Left colon (tissue), 2 donors: ENCODE results near the gene TAF3. TPM values are rescaled to one million over a fixed set of nuclear protein-coding genes. Genes with fewer than 3 reads are reported as not detected.

Experiments
- ATAC-seq: fragments of 200-7000 bp; cut with Tn5 transposase; one replicate; pipeline ENCODE4 v1.9.1; 2020; ENCODE audit warnings: mild to moderate bottlenecking, moderate library complexity
- DNase-seq, 2 donors: peaks; one replicate each; pipeline ENCODE4 v3.0.0-alpha.2; 2020
- intact Hi-C, 2 donors: fragments of 100-400 bp; cut with DNase I in 1 of 2; cut with micrococcal nuclease in 1 of 2; formaldehyde crosslinking; loops; one replicate each; pipeline versions ENCODE4 v1.11.2 to v1.14.0; 2022; cut with DNase I, micrococcal nuclease
- total RNA-seq, 2 donors: library from RNA; stranded (reverse); fragmentation: NEBNext Ultra II Directional; extraction: Animal tissue kit (Norgen Biotek cat#: 25700); gene quantifications; one replicate each; pipeline ENCODE4 v1.2.1, GENCODE V29; 2021
- donor health status: DM: no; HTN: no; CAD: no.
- donor health status: DM: yes; HTN: yes; CAD: no.

The TAF3 gene
- total RNA-seq, 2 donors from 2014 or later, result 5.1 to 5.8 TPM

GRCh38 chr10:8059191-8059936 lies 241.1 kb downstream of the TAF3 start:
- ATAC-seq (no peak), DNase-seq (no peak)
- intact Hi-C loops, result no loop called here

- DNase-seq (no peak), ATAC-seq (no peak)
- intact Hi-C loops, result no loop called here
These were observed 241.9 kb downstream of the TAF3 start for GRCh38 chr10:8060010-8060703.

- no peak for DNase-seq
- no peak for ATAC-seq
- intact Hi-C loops, result no loop called here
These were observed 242.4 kb downstream of the TAF3 start for GRCh38 chr10:8060704-8061121.

GRCh38 chr10:8061274-8062211 lies 243.2 kb downstream of the TAF3 start:
- no peak for ATAC-seq
- no peak for DNase-seq
- intact Hi-C loops, result no loop called here

- no peak for ATAC-seq
- intact Hi-C loops, result no loop called here
These were observed 245.0 kb downstream of the TAF3 start for GRCh38 chr10:8063128-8063908.

GRCh38 chr10:8063935-8064334 lies 245.6 kb downstream of the TAF3 start:
- intact Hi-C loops, result no loop called here
- DNase-seq (no peak), ATAC-seq (no peak)

More at GRCh38 chr10:8063128-8063908, 245.0 kb downstream of the TAF3 start:
- no peak for DNase-seq

- DNase-seq (no peak), ATAC-seq (no peak)
- intact Hi-C loops, result no loop called here
These were observed 246.1 kb downstream of the TAF3 start for GRCh38 chr10:8064436-8064835.

GRCh38 chr10:8065651-8066050 lies 247.3 kb downstream of the TAF3 start:
- no peak for DNase-seq
- ATAC-seq, result no peak
- intact Hi-C loops, result no loop called here

- intact Hi-C loops, result no loop called here
- ATAC-seq, result no peak
- DNase-seq, result no peak
These were observed 247.8 kb downstream of the TAF3 start for GRCh38 chr10:8066124-8066523.

Other genes starting within 250 kb of the TAF3 start
- 10 to 100 TPM in 1 of 2 donors, 1 to 10 TPM in 1; 2.8 to 14.2 TPM for gene ITIH5, start 151.5 kb upstream of the TAF3 start, total RNA-seq
- gene ITIH2, start 115.2 kb upstream of the TAF3 start, total RNA-seq, result not detected
- gene KIN, start 30.5 kb upstream of the TAF3 start, total RNA-seq, result 10 to 100 TPM in 1 of 2 donors, 1 to 10 TPM in 1; 9.9 to 10.6 TPM
- gene ATP5F1C, start 30.3 kb upstream of the TAF3 start, total RNA-seq, result 100 to 1,000 TPM; 463 to 537 TPM
- under 1 TPM; 0.27 to 0.78 TPM for gene GATA3, start 236.2 kb downstream of the TAF3 start, total RNA-seq